ENCODE results near the gene TMEM171.

- TF ChIP-seq MAFK (IDR thresholded peaks at IDR 0.05; ENCODE audit: low read length): no peak
- TF ChIP-seq POLR2A (conservative IDR thresholded peaks at IDR 0.05): no peak
Observed at GRCh38 chr5:73122875-73123810, 2.8 kb downstream of the TMEM171 start.
